Measurements from ENCODE around the gene HCAR2. TPM values are rescaled to one million over a fixed set of nuclear protein-coding genes. Genes with fewer than 3 reads are reported as not detected.
"Not testable (repeated sequence)": the region's sequence is repeated elsewhere in the genome, so short reads cannot be mapped to it uniquely, and the experiment has no call there.

HCAR2 gene
- total and polyA plus RNA-seq, 5 experiments from 2014 or later = not detected

GRCh38 chr12:122730215-122731014, 27.3 kb upstream of the HCAR2 start, which contains the start of gene HCAR1:
TSS of gene HCAR1 (minus strand) at chr12:122730844. CDS start at chr12:122730339, 505 bp downstream.
- H3K4me3 Mint-ChIP-seq = peak within 1 kb of the TSS in 1 of 10 donors; percentile 41
- H3K27ac Mint-ChIP-seq = peak within 1 kb of the TSS in 1 of 10 donors; percentile 43
- no peak for DNase-seq

GRCh38 chr12:122729583-122730214, 26.5 kb upstream of the HCAR2 start:
- DNase-seq = no peak
- POLR2A ChIA-PET = no interaction called here
- H3K4me3 Mint-ChIP-seq = no peak overlapping the region
- peaks cover 6 to 39% (median 11%) of the 10 kb centered on the region in 4 donors for H3K4me1 Mint-ChIP-seq
- ATAC-seq = no peak
- peaks cover 0 to 3% (median 0%) of the 10 kb centered on the region in 9 donors for H3K9me3 Mint-ChIP-seq
- no peak overlapping the region for H3K27ac Mint-ChIP-seq
- no peaks in the 10 kb centered on the region for H3K36me3 Mint-ChIP-seq
- peaks cover 0 to 5% (median 0%) of the 10 kb centered on the region in 5 donors for H3K27me3 Mint-ChIP-seq

More at GRCh38 chr12:122730215-122731014, 27.3 kb upstream of the HCAR2 start, which contains the start of gene HCAR1:
- Mint-ChIP-seq H3K27me3 (peaks cover 0 to 5% (median 0%) of the 10 kb centered on the region in 5 donors), H3K9me3 (peaks cover 0 to 3% (median 0%) of the 10 kb centered on the region in 9 donors), H3K4me1 (peaks cover 6 to 33% (median 11%) of the 10 kb centered on the region in 4 donors), H3K36me3 (no peaks in the 10 kb centered on the region)
- peak in 1 of 2 donors; percentile 39 for ATAC-seq
- POLR2A ChIA-PET = no interaction called here

DNA sequence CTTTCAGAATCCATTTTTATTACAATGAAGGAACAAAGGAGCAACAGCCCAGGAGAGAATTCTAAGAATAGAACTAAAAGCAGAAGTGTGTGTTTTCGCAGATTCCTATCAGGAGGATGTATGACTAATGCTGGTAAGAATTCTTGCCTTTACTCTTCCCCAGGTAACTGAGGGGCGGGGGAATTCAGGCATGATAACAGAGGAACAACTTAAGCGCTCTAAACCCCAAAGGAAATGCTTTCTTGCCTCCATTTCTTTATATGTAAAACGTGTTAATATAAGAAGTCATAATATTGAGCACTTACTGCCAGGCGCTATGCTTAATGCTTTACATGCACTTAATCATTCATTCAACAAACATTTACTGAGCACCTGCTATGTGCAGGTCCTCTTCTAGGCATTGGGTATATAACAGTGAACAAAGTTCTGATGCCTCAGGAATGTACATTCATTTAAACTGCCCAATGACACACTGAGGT, 23.0 kb upstream of the HCAR2 start:
- Mint-ChIP-seq H3K27me3 (peaks cover 0 to 5% (median 0%) of the 10 kb centered on the region in 5 donors), H3K9me3 (no peaks in the 10 kb centered on the region), H3K4me1 (peaks cover 0 to 16% (median 1%) of the 10 kb centered on the region in 4 donors), H3K36me3 (no peaks in the 10 kb centered on the region), H3K27ac (peak overlapping the region in 2 of 10 donors; percentile 0 to 53), H3K4me3 (no peak overlapping the region)
- DNase-seq = no peak
- ATAC-seq = no peak
- POLR2A ChIA-PET = no interaction called here

DNA sequence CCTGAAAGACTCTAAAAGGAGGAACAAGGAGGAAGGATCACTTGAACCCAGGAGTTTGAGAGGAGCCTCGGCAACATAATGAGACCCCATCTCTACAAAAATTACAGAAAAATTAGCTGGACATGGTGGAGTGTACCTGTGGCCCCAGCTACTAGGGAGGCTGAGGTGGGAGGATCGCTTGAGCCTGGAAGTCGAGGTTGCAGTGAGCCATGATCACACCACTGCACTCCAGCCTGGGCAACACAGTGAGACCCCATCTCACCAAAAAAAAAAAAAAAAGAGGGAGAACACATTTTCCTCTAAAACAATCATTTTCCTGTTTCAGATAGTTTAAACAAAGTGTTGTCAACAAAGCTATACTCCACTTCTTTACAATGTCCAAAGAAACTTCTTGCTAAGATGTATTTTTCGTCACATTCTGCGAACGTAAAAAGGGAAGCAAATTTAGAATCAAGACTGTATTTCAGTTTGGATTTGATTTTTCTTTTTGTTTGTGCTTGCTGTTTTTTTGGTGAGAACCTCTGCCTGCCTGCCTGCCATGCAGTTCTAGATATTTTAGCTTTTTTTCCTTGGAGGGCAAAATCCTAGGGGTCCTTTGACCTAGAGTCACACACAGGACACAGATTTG, 22.4 kb upstream of the HCAR2 start:
- Mint-ChIP-seq H3K4me1 (peaks cover 0 to 16% (median 1%) of the 10 kb centered on the region in 4 donors), H3K27ac (peak overlapping the region in 2 of 10 donors; percentile 0 to 53), H3K9me3 (no peaks in the 10 kb centered on the region), H3K27me3 (peaks cover 0 to 5% (median 0%) of the 10 kb centered on the region in 5 donors), H3K4me3 (no peak overlapping the region), H3K36me3 (no peaks in the 10 kb centered on the region)
- ATAC-seq = no peak
- POLR2A ChIA-PET = interaction anchor here (0.7 kb wide), 1 partner anchor 176 kb away, joined by 3 read pairs; no protein-coding TSS in a partner anchor
- DNase-seq = no peak

DNA sequence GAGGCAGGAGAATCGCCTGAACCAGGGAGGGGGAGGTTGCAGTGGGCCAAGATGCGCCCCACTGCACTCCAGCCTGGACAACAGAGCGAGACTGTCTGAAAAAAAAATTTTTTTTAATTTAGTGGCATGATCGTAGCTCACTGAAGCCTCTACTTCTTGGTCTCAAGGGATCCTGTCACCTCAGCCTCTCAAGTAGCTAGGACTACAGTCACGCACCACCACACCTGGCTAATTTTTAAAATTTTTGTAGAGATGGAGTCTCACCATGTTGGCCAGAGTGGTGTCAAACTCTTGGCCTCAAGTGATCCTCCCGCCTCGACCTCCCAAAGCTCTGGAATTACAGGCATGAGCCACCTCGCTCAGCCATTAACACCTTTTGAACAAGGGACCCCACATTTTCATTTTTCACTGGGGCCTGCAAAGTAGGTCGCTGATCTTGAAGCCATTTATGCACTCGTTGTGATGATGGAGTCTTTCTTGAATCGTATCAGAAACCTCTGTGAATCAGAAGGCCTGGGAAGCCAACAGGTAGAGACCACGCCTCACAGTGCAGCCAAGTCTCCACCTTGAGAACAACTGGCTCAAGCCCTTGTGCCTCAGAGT, 21.6 kb upstream of the HCAR2 start:
- Mint-ChIP-seq H3K9me3 (no peaks in the 10 kb centered on the region), H3K27me3 (peaks cover 0 to 5% (median 0%) of the 10 kb centered on the region in 5 donors), H3K4me3 (no peak overlapping the region), H3K27ac (no peak overlapping the region), H3K4me1 (peaks cover 0 to 18% (median 1%) of the 10 kb centered on the region in 4 donors), H3K36me3 (no peaks in the 10 kb centered on the region)
- no peak for ATAC-seq
- DNase-seq = no peak
- POLR2A ChIA-PET = interaction anchor here (0.7 kb wide), 1 partner anchor 176 kb away, joined by 3 read pairs; no protein-coding TSS in a partner anchor

- no peaks in the 10 kb centered on the region for H3K36me3 Mint-ChIP-seq
- no peak overlapping the region for H3K27ac Mint-ChIP-seq
- H3K27me3 Mint-ChIP-seq = peaks cover 0 to 1% (median 0%) of the 10 kb centered on the region in 5 donors
- DNase-seq (no peak), ATAC-seq (no peak)
- H3K9me3 Mint-ChIP-seq = no peaks in the 10 kb centered on the region
- no peak overlapping the region for H3K4me3 Mint-ChIP-seq
- H3K4me1 Mint-ChIP-seq = peaks cover 0 to 18% (median 1%) of the 10 kb centered on the region in 4 donors
- POLR2A ChIA-PET = no interaction called here
These were observed 19.2 kb upstream of the HCAR2 start for GRCh38 chr12:122722387-122722786.

GRCh38 chr12:122721057-122721545, 17.9 kb upstream of the HCAR2 start:
- POLR2A ChIA-PET = interaction anchor here (0.6 kb wide), 1 partner anchor 184 kb away, joined by 4 read pairs; no protein-coding TSS in a partner anchor
- ATAC-seq = no peak
- H3K27ac Mint-ChIP-seq = no peak overlapping the region

GRCh38 chr12:122716658-122717057, 13.5 kb upstream of the HCAR2 start, which contains the start of gene HCAR3:
TSS of gene HCAR3 (minus strand) at chr12:122716811. CDS start at chr12:122716737, 74 bp downstream.
- H3K4me1 Mint-ChIP-seq, H3K27me3 Mint-ChIP-seq, POLR2A ChIA-PET, DNase-seq, ATAC-seq, H3K27ac Mint-ChIP-seq, H3K9me3 Mint-ChIP-seq, H3K36me3 Mint-ChIP-seq: not testable (repeated sequence)
- peak within 1 kb of the TSS in 1 of 10 donors; percentile 19 for H3K4me3 Mint-ChIP-seq

More at GRCh38 chr12:122721057-122721545, 17.9 kb upstream of the HCAR2 start:
- H3K4me3 Mint-ChIP-seq = no peak overlapping the region
- H3K9me3 Mint-ChIP-seq = no peaks in the 10 kb centered on the region
- no peaks in the 10 kb centered on the region for H3K36me3 Mint-ChIP-seq
- DNase-seq = no peak
- peaks cover 0 to 2% (median 0%) of the 10 kb centered on the region in 5 donors for H3K27me3 Mint-ChIP-seq
- H3K4me1 Mint-ChIP-seq = peaks cover 0 to 14% (median 1%) of the 10 kb centered on the region in 4 donors

DNA sequence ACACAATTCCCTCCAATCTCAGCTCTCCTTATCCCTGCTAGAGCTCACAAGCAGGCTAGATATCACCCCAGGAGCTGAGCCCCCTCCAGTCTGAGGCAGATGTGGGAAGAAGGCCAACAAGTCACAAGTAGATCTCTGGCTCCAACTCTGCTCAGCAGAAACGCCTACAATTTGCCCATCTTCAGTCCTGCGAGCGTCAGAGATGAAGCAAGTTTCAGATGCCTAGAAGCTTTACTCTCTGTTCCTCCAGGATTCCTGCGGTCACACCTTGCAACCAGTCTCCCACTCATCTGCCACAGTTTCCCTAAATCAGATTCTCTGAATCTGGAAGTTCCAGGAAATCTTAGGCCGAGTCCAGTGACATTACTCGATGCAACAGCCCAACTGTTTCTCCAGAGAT, 12.1 kb upstream of the HCAR2 start:
- DNase-seq, H3K27ac Mint-ChIP-seq, ATAC-seq, POLR2A ChIA-PET, H3K4me1 Mint-ChIP-seq, H3K27me3 Mint-ChIP-seq, H3K9me3 Mint-ChIP-seq, H3K36me3 Mint-ChIP-seq: not testable (repeated sequence)
- H3K4me3 Mint-ChIP-seq = peak overlapping the region in 1 of 10 donors; percentile 42

DNA sequence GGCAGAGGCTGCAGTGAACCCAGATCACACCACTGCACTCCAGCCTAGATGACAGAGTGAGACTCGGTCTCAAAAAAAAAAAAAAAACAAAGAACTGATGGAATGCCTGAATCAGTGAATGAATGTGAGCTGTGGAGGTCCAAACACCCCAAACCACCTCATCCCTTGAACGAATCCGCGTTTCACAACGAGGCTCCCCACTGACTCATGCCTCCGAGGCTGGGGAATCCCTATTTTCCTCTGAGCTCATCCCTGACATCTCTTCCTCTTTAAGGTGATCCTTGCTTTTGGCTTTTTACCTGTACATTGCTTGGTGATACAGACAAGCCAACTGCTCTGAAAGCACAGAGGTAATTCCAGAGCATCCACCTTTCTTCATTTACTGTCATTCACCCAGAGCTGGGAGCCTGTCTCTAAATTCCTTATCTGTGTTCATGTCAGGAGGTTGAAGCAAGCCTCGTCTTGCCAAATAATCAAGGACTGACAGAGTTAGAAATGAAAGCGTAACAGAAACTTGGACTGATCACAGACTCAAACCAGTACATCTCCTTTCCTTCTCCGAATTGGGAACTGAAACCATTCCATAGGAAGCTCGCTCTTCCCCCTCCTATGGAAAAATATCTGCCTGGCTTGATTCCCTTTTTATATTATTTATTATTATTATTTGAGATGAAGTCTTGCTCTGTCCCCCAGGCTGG, 10.5 kb upstream of the HCAR2 start:
- H3K4me3 Mint-ChIP-seq, H3K36me3 Mint-ChIP-seq, H3K4me1 Mint-ChIP-seq, H3K9me3 Mint-ChIP-seq, H3K27ac Mint-ChIP-seq, POLR2A ChIA-PET, ATAC-seq, H3K27me3 Mint-ChIP-seq, DNase-seq: not testable (repeated sequence)

DNA sequence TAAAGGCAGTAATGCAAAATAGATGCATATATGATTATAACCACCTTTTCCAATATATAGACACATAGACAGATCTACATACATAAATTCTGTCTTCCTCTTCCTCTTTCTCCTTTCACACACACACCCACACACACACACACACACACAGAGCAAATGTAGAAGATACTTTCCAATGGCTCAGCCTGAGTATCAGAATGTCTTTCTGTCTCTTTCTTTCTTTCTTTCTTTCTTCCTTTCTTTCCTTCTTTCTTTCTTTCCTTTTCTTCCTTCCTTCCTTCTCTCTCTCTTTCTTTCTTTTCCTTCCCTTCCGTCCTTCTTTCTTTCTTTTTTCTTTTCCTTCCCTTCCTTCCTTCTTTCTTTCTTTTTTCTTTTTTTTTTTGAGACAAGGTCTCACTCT, 8.1 kb upstream of the HCAR2 start:
- POLR2A ChIA-PET, H3K4me1 Mint-ChIP-seq, H3K4me3 Mint-ChIP-seq, ATAC-seq, H3K36me3 Mint-ChIP-seq, DNase-seq, H3K9me3 Mint-ChIP-seq, H3K27me3 Mint-ChIP-seq: not testable (repeated sequence)
- peak overlapping the region in 2 of 10 donors; percentile 36 to 53 for H3K27ac Mint-ChIP-seq

Data from naive thymus-derived CD8-positive, alpha-beta T cell (primary cell).